Mucosa of descending colon (tissue), 3 donors: ENCODE measurements around the gene ACSL6. TPM values are rescaled to one million over a fixed set of nuclear protein-coding genes. Genes with fewer than 3 reads are reported as not detected.

Source experiments
- ATAC-seq: fragments of 200-7000 bp; cut with Tn5 transposase; one replicate; pipeline ENCODE4 v1.9.1; 2020; ENCODE audit warnings: mild to moderate bottlenecking, moderate library complexity
- DNase-seq, 3 donors: peaks; one replicate each; pipeline ENCODE4 v3.0.0-alpha.2; 2020
- H3K36me3 ChIP-seq: fragments of 200-600 bp; one replicate; pipeline ENCODE4 v1.8.0; 2021; ENCODE audit warnings: low read depth, mild to moderate bottlenecking
- H3K4me1 ChIP-seq: fragments of 200-600 bp; one replicate; pipeline ENCODE4 v1.8.0; 2021; ENCODE audit warnings: low read depth, mild to moderate bottlenecking
- H3K4me3 ChIP-seq: fragments of 200-600 bp; one replicate; pipeline ENCODE4 v1.8.0; 2021; ENCODE audit warnings: mild to moderate bottlenecking
- H3K9me3 ChIP-seq: fragments of 200-600 bp; one replicate; pipeline ENCODE4 v1.8.0; 2021; ENCODE audit warnings: mild to moderate bottlenecking
- CTCF ChIP-seq: fragments of 200-600 bp; IDR thresholded peaks from one replicate; pipeline ENCODE4 v1.8.0; 2022; ENCODE audit warnings: antibody characterized with exemption, mild to moderate bottlenecking
- intact Hi-C, 2 donors: fragments of 100-400 bp; cut with DNase I in 1 of 2; cut with micrococcal nuclease in 1 of 2; formaldehyde crosslinking; loops; one replicate each; pipeline versions ENCODE4 v1.11.0 to v1.11.1; 2022; cut with DNase I, micrococcal nuclease
- total RNA-seq, 3 donors: library from RNA; stranded (reverse); fragmentation: NEBNext Ultra II Directional in 2 of 3; extraction: Animal tissue kit (Norgen Biotek cat#: 25700) in 2 of 3; gene quantifications; one replicate each; pipeline versions ENCODE4 v1.2.1 to v1.2.4, GENCODE V29; 2021 to 2023
- donor health status: DM: no; HTN: no; CAD: no; lungs with moderate emphysema.
- donor health status: DM: no; HTN: no; CAD: no.
- donor health status: DM: no; HTN: yes; CAD: no.

ACSL6 gene
- total RNA-seq, 3 donors from 2014 or later: 0.38 to 3.8 (median 0.77) TPM

- Histone ChIP-seq H3K9me3 (no peaks in the 10 kb centered on the region), H3K36me3 (no peaks in the 10 kb centered on the region), H3K4me1 (no peaks in the 10 kb centered on the region), H3K4me3 (no peak overlapping the region)
- DNase-seq: no peak
- ATAC-seq: no peak
- intact Hi-C loops: no loop called here
- TF ChIP-seq CTCF: no peak
These were observed 11.3 kb downstream of the ACSL6 start for GRCh38 chr5:132000241-132000490.

GRCh38 chr5:131999441-132000240 lies 11.8 kb downstream of the ACSL6 start:
- Histone ChIP-seq H3K36me3 (no peaks in the 10 kb centered on the region), H3K4me1 (no peaks in the 10 kb centered on the region), H3K4me3 (no peak overlapping the region), H3K9me3 (no peaks in the 10 kb centered on the region)
- DNase-seq: no peak
- intact Hi-C loops: no loop called here
- no peak for ATAC-seq
- no peak for TF ChIP-seq CTCF

GRCh38 chr5:131999041-131999440 lies 12.4 kb downstream of the ACSL6 start:
- no peaks in the 10 kb centered on the region for H3K4me1 ChIP-seq
- DNase-seq (peak in 1 of 3 donors; percentile 8), ATAC-seq (no peak)
- H3K9me3 ChIP-seq: no peaks in the 10 kb centered on the region
- H3K4me3 ChIP-seq: no peak overlapping the region
- H3K36me3 ChIP-seq: no peaks in the 10 kb centered on the region
- intact Hi-C loops: no loop called here
- TF ChIP-seq CTCF: no peak

- H3K9me3 ChIP-seq: no peaks in the 10 kb centered on the region
- ATAC-seq (peak; percentile 70), DNase-seq (peak in 1 of 3 donors; percentile 13)
- no peak overlapping the region for H3K4me3 ChIP-seq
- no peaks in the 10 kb centered on the region for H3K4me1 ChIP-seq
- no peak for TF ChIP-seq CTCF
- no peaks in the 10 kb centered on the region for H3K36me3 ChIP-seq
- intact Hi-C loops: no loop called here
These were observed 12.9 kb downstream of the ACSL6 start for GRCh38 chr5:131998431-131999040.

GRCh38 chr5:131997727-131998117 lies 13.7 kb downstream of the ACSL6 start:
- ATAC-seq: no peak
- peak in 1 of 3 donors; percentile 9 for DNase-seq
- H3K4me3 ChIP-seq: no peak overlapping the region
- no peaks in the 10 kb centered on the region for H3K9me3 ChIP-seq
- no peaks in the 10 kb centered on the region for H3K4me1 ChIP-seq
- intact Hi-C loops: no loop called here
- no peaks in the 10 kb centered on the region for H3K36me3 ChIP-seq
- TF ChIP-seq CTCF: no peak
